Mucosa of descending colon (tissue), 3 donors: Measurements from ENCODE around the gene CRIM1. TPM values are rescaled to one million over a fixed set of nuclear protein-coding genes. Genes with fewer than 3 reads are reported as not detected.
A peak's percentile ranks its signal among the peaks of the same experiment; 100 is the strongest.

Experiments used
- ATAC-seq: fragments of 200-7000 bp; cut with Tn5 transposase; one replicate; pipeline ENCODE4 v1.9.1; 2020; ENCODE audit warnings: mild to moderate bottlenecking, moderate library complexity
- DNase-seq, 3 donors: peaks; one replicate each; pipeline ENCODE4 v3.0.0-alpha.2; 2020
- H3K36me3 ChIP-seq: fragments of 200-600 bp; one replicate; pipeline ENCODE4 v1.8.0; 2021; ENCODE audit warnings: low read depth, mild to moderate bottlenecking
- H3K4me1 ChIP-seq: fragments of 200-600 bp; one replicate; pipeline ENCODE4 v1.8.0; 2021; ENCODE audit warnings: low read depth, mild to moderate bottlenecking
- H3K4me3 ChIP-seq: fragments of 200-600 bp; one replicate; pipeline ENCODE4 v1.8.0; 2021; ENCODE audit warnings: mild to moderate bottlenecking
- H3K9me3 ChIP-seq: fragments of 200-600 bp; one replicate; pipeline ENCODE4 v1.8.0; 2021; ENCODE audit warnings: mild to moderate bottlenecking
- CTCF ChIP-seq: fragments of 200-600 bp; IDR thresholded peaks from one replicate; pipeline ENCODE4 v1.8.0; 2022; ENCODE audit warnings: antibody characterized with exemption, mild to moderate bottlenecking
- intact Hi-C, 2 donors: fragments of 100-400 bp; cut with DNase I in 1 of 2; cut with micrococcal nuclease in 1 of 2; formaldehyde crosslinking; loops; one replicate each; pipeline versions ENCODE4 v1.11.0 to v1.11.1; 2022; cut with DNase I, micrococcal nuclease
- total RNA-seq, 3 donors: library from RNA; stranded (reverse); fragmentation: NEBNext Ultra II Directional in 2 of 3; extraction: Animal tissue kit (Norgen Biotek cat#: 25700) in 2 of 3; gene quantifications; one replicate each; pipeline versions ENCODE4 v1.2.1 to v1.2.4, GENCODE V29; 2021 to 2023
- donor health status: DM: no; HTN: no; CAD: no; lungs with moderate emphysema.
- donor health status: DM: no; HTN: no; CAD: no.
- donor health status: DM: no; HTN: yes; CAD: no.

Gene CRIM1
- total RNA-seq, 3 donors from 2014 or later: 66.9 to 104 (median 85.8) TPM

GRCh38 chr2:36469106-36469477 lies 113.5 kb downstream of the CRIM1 start:
- no peak for DNase-seq
- no peak overlapping the region for H3K4me3 ChIP-seq
- no peaks in the 10 kb centered on the region for H3K36me3 ChIP-seq
- no peak for TF ChIP-seq CTCF
- intact Hi-C loops: no loop called here
- no peaks in the 10 kb centered on the region for H3K9me3 ChIP-seq
- H3K4me1 ChIP-seq: no peaks in the 10 kb centered on the region
- ATAC-seq: no peak

GRCh38 chr2:36469710-36470109 lies 114.1 kb downstream of the CRIM1 start:
- ATAC-seq (no peak), DNase-seq (no peak)
- intact Hi-C loops: no loop called here
- no peak overlapping the region for H3K4me3 ChIP-seq
- H3K36me3 ChIP-seq: no peaks in the 10 kb centered on the region
- no peak for TF ChIP-seq CTCF
- peaks cover 5% of the 10 kb centered on the region for H3K9me3 ChIP-seq
- no peaks in the 10 kb centered on the region for H3K4me1 ChIP-seq

- peaks cover 3% of the 10 kb centered on the region for H3K36me3 ChIP-seq
- DNase-seq (no peak), ATAC-seq (no peak)
- TF ChIP-seq CTCF: no peak
- intact Hi-C loops: no loop called here
- no peak overlapping the region for H3K4me3 ChIP-seq
- H3K4me1 ChIP-seq: no peaks in the 10 kb centered on the region
- H3K9me3 ChIP-seq: peaks cover 12% of the 10 kb centered on the region
Observed at GRCh38 chr2:36473230-36473629, 117.7 kb downstream of the CRIM1 start.

- TF ChIP-seq CTCF: no peak
- H3K9me3 ChIP-seq: peaks cover 12% of the 10 kb centered on the region
- intact Hi-C loops: no loop called here
- no peak overlapping the region for H3K4me3 ChIP-seq
- no peak for DNase-seq
- no peaks in the 10 kb centered on the region for H3K4me1 ChIP-seq
- peaks cover 4% of the 10 kb centered on the region for H3K36me3 ChIP-seq
- no peak for ATAC-seq
Observed at GRCh38 chr2:36476411-36476810, 120.8 kb downstream of the CRIM1 start.

- peaks cover 4% of the 10 kb centered on the region for H3K36me3 ChIP-seq
- H3K9me3 ChIP-seq: peaks cover 12% of the 10 kb centered on the region
- peaks cover 3% of the 10 kb centered on the region for H3K4me1 ChIP-seq
- H3K4me3 ChIP-seq: no peak overlapping the region
- TF ChIP-seq CTCF: no peak
- intact Hi-C loops: no loop called here
- DNase-seq (no peak), ATAC-seq (peak; percentile 21)
Observed at GRCh38 chr2:36477315-36477714, 121.7 kb downstream of the CRIM1 start.

GRCh38 chr2:36477746-36478145 lies 122.2 kb downstream of the CRIM1 start:
- Histone ChIP-seq H3K36me3 (peaks cover 4% of the 10 kb centered on the region), H3K4me1 (peaks cover 4% of the 10 kb centered on the region), H3K4me3 (no peak overlapping the region), H3K9me3 (peaks cover 12% of the 10 kb centered on the region)
- DNase-seq (no peak), ATAC-seq (peak; percentile 24)
- no peak for TF ChIP-seq CTCF
- intact Hi-C loops: no loop called here
